Skin of body (tissue), 2 donors: ENCODE results near the gene NR1H4. TPM values are rescaled to one million over a fixed set of nuclear protein-coding genes. Genes with fewer than 3 reads are reported as not detected.
"Not testable (repeated sequence)": the region's sequence is repeated elsewhere in the genome, so short reads cannot be mapped to it uniquely, and the experiment has no call there.

Experiments used
- DNase-seq: peaks from one replicate; lab custom pipeline; 2025; lab: John Stamatoyannopoulos, UW
- total RNA-seq: library from RNA; depleted of rRNA; stranded (reverse); fragments of >200 nt; gene quantifications from one replicate; pipeline ENCODE4 v1.2.3, GENCODE V29; 2014

NR1H4 gene
- total RNA-seq, 1 donor from 2014 or later: 0.39 TPM

GRCh38 chr12:100472325-100472724, 1.3 kb upstream of the NR1H4 start:
- no peak for DNase-seq

GRCh38 chr12:100473050-100473715, 483 bp upstream of the NR1H4 start:
- no peak for DNase-seq

GRCh38 chr12:100474617-100475016, 951 bp downstream of the NR1H4 start:
- DNase-seq: no peak

DNA sequence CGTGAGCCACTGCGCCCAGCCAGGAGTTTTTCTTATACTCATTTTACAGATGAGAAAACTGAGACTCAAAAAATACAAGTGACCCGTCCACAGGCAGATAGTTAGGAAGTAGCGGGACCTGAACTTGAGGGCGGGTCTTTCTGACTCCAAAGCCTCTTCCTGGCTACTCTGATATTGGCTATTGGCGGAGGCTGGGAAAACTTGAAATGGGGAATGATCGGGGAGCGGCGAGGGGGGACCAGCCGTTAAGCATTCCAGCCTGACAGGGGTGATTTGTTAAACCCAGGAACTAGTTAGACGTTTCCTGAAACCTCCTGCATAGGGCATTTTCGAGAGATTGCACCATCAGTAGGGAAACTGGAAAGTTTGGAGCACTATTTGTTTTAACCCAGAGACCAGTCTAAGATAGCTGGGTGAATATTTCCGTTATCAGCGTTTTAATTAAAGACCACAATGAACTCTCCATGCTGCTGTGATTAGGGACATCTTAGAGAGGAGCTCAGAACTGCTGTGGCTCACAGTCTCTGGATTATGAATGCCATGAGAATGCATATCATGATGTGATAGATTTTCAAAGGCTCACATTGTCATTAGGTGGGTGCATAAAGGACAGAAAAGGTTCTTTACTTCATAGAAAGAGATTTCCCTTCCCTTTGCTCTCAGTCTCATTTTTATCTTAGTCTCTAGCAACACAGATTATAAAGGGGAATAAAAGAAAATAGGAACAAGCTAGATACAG, 2.5 kb downstream of the NR1H4 start:
- no peak for DNase-seq

GRCh38 chr12:100481021-100481420, 7.4 kb downstream of the NR1H4 start:
- DNase-seq: no peak

- no peak for DNase-seq
Measured at GRCh38 chr12:100484183-100484886, 10.7 kb downstream of the NR1H4 start.

DNA sequence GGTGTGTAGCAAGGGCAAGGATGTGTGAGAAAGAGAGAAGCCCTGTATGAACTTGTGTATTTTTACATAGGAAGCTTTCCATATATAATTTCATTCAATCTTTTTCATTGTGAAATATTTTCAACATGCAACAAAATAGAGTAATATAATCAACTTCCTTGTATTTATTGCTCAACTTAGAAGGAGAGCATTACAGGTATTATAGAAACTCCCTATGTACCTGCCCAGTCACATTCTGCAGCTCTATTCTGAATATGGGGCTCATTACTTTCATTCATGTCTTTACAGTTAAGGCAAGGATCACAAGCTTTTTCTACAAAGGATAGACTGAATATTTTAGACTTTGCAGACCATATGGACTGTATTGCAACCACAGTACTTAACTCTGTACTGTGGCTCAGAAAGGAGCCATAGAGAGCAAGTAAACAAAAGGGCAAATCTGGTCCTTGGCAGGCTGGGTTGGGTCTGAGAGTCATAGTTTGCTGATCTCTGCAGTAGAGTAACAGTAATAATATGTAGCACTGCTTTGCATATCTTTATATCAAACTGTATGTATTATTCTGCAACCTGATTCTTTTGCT, 11.3 kb downstream of the NR1H4 start:
- no peak for DNase-seq

DNA sequence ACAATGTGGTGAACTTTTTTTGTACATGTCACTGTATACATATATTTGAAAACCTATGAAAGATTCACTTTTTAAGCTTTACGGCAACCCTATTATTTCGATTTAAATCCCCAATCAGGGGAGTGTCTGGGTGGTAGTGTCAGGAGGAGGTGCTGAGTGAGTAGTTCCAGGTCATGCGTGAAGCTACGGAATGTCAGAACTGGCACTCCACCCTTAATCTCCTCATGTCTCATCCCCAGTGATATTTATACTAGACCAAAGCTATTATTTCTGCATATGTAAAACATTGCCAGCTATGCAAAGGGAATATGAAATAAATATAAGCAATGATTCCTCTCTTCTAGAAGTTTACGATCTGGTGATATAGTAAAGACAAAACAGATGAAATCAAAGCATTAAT, 12.3 kb downstream of the NR1H4 start:
- DNase-seq: no peak

DNA sequence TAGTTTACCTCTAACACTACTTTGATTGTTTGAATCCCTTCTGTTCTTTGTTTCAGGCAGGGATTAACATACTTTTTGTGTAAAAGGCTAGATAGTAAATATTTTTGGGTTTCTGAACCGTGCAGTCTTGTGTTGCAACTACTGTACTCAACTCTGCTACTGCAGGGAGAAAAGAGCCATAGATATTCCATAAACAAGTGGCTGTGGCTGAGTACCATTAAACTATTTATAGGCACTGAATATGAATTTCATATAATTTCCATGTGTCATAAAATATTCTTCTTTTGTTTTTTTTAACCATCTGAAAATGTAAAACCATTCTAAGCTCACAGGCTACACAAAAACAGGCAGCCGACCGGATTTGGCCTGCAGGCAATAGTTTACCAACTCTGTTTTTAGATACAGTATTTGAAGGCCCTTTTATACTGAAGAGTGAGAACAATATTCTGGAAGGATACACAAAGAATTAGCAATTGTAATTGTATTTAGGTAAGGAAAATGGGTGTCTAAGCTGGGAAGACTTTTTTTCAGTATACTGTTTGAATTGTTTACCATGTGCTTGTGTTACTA, 15.7 kb downstream of the NR1H4 start:
- no peak for DNase-seq

- DNase-seq: no peak
Measured at GRCh38 chr12:100490056-100490455, 16.4 kb downstream of the NR1H4 start.

- DNase-seq: no peak
Measured at GRCh38 chr12:100491104-100491503, 17.4 kb downstream of the NR1H4 start.

GRCh38 chr12:100493396-100494012, 19.8 kb downstream of the NR1H4 start:
- DNase-seq: no peak

DNA sequence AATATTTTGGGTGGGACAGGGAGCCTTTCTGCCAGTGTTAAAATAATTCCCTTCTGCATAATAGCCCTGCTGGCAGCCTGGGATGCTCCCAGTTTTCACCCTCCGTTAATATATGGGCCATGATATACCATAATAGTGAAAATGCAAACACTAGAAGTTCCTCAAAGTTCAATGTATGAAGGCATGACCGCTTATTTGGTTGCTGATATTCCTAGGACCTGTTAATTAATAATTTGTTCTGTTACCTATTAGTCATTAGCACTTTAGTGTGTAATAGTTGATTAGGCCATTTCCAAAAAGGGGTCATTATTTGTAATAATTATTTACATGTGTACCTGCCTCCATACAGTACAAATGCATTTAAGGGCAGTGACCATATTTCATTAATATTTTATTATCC, 20.4 kb downstream of the NR1H4 start:
- DNase-seq: no peak

GRCh38 chr12:100494538-100494937, 20.9 kb downstream of the NR1H4 start:
- DNase-seq: no peak

- no peak for DNase-seq
Measured at GRCh38 chr12:100497105-100497795, 23.6 kb downstream of the NR1H4 start.

DNA sequence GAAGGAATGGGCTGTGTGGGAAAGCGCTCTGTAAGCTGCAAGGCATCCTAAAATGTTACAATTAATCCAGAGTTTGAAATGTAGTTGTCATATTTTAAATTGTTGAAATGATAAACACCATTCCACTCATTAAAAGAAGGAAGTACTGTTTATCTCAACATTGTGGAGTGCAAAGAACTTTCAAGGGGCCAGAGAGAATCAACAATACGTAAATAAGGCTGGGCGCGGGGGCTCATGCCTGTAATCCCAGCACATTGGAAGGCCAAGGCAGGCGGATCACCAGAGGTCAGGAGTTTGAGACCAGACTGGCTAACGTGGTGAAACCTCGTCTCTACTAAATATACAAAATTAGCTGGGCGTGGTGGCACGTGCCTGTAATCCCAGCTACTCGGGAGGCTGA, 24.5 kb downstream of the NR1H4 start:
- DNase-seq: no peak

- no peak for DNase-seq
Measured at GRCh38 chr12:100499416-100499815, 25.8 kb downstream of the NR1H4 start.

DNA sequence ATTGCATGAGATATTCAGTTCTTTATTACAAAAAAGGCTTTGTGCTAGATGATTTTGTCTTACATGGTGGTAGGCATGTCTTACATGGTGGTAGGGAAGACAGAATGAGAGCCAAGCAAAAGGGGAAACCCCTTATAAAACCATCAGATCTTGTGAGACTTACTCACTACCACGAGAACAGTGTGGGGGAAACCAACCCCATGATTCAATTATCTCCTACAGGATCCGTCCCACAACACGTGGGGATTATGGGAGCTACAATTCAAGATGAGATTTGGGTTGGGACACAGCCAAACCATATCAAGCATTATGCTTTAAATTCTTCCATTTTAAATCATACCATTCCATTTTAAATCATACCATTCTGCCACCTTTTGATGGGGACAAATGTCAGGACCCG, 29.1 kb downstream of the NR1H4 start:
- not testable (repeated sequence) for DNase-seq

DNA sequence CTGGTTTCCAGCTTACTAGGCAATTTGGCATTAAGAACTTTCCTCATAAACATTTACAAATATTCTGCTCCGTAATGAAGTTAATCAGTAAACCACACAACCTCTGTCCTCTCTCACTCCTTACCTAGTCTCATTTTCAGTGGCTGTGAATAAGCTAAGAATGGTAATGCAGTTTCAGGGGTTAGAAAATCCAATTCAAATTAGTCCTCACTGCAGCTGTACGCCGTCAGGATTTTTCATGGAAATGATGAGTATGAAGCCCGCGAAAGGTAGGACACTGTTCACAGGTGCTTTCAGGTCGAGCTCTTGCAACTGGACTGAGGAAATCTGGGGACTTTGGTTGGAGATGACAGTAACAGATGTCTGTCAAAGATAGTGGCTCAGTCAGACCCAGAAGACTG, 29.6 kb downstream of the NR1H4 start:
- no peak for DNase-seq

GRCh38 chr12:100504804-100505203, 31.1 kb downstream of the NR1H4 start:
- no peak for DNase-seq

- DNase-seq: no peak
Measured at GRCh38 chr12:100508751-100509150, 35.1 kb downstream of the NR1H4 start.
